Suprapubic skin (tissue), 4 donors: Measurements from ENCODE around the gene WDR62.

Experiments
- CTCF ChIP-seq, 2 donors: fragments of 200-600 bp in 1 of 2; fragments of 450-650 bp in 1 of 2; sonication (generic) in 1 of 2; IDR thresholded peaks; one replicate each; pipeline ENCODE4 v1.5.1; 2016 to 2019; ENCODE audit warnings: antibody characterized with exemption in 2 of 2, mild to moderate bottlenecking in 1 of 2, moderate library complexity in 1 of 2
- EP300 ChIP-seq: sonication (generic); formaldehyde crosslinking; IDR thresholded peaks from one replicate; pipeline ENCODE4 v1.6.1; 2017; ENCODE audit warnings: antibody characterized with exemption
- POLR2A ChIP-seq, 2 donors: fragments of 450-650 bp; IDR thresholded peaks; one replicate each; pipeline ENCODE4 v1.6.1; 2017; ENCODE audit warnings: antibody characterized with exemption in 2 of 2, mild to moderate bottlenecking in 2 of 2, moderate library complexity in 2 of 2
- POLR2AphosphoS5 ChIP-seq, 3 donors: sonication (generic); formaldehyde crosslinking; IDR thresholded peaks; one replicate each; pipeline ENCODE4 v1.6.1; 2017; ENCODE audit warnings: antibody characterized with exemption in 3 of 3

GRCh38 chr19:36009633-36010379 lies 44.9 kb upstream of the WDR62 start:
- TF ChIP-seq POLR2A (IDR thresholded peaks at IDR 0.05) (no peak), EP300 (no peak), POLR2AphosphoS5 (IDR thresholded peaks at IDR 0.05) (no peak), CTCF (IDR thresholded peaks at IDR 0.05) (no peak)
